Measurements from ENCODE around the gene CELA3B. TPM values are rescaled to one million over a fixed set of nuclear protein-coding genes. Genes with fewer than 3 reads are reported as not detected.
"Not testable (repeated sequence)": the region's sequence is repeated elsewhere in the genome, so short reads cannot be mapped to it uniquely, and the experiment has no call there.

CELA3B gene
- total and polyA plus RNA-seq, 2 experiments from 2014 or later, result 0.33 TPM; not detected in 1

- H3K4me1 ChIP-seq (ENCODE audit: insufficient read depth); H3K79me2 ChIP-seq: not testable (repeated sequence)
- 96% methylated on average over 8 of the region's 8 CpGs for WGBS (ENCODE audit: low lambda C conversion rate, missing lambda C conversion rate)
These were observed 17.9 kb downstream of the CELA3B start for GRCh38 chr1:21994716-21995115.

GRCh38 chr1:21996663-21996970 is 19.8 kb downstream of the CELA3B start:
- not testable (repeated sequence) for H3K4me3 ChIP-seq; H3K4me1 ChIP-seq (ENCODE audit: insufficient read depth); H3K9me3 ChIP-seq (ENCODE audit: low read depth); DNase-seq (ENCODE audit: low spot score); H3K9me2 ChIP-seq (replicated peaks; ENCODE audit: insufficient read depth); H2AFZ ChIP-seq; H3K79me2 ChIP-seq; H3K36me3 ChIP-seq (replicated peaks; ENCODE audit: insufficient read depth, low read depth); H3K27ac ChIP-seq; H3K4me2 ChIP-seq; H3K27me3 ChIP-seq; H4K20me1 ChIP-seq (ENCODE audit: insufficient read depth, poor library complexity, severe bottlenecking)
- 76% methylated on average over 3 of the region's 3 CpGs for WGBS (ENCODE audit: low lambda C conversion rate, missing lambda C conversion rate)

More at GRCh38 chr1:21994716-21995115, 17.9 kb downstream of the CELA3B start:
- H2AFZ ChIP-seq; H3K27ac ChIP-seq; DNase-seq (ENCODE audit: low spot score); H3K27me3 ChIP-seq; H3K9me3 ChIP-seq (ENCODE audit: low read depth); H3K9me2 ChIP-seq (replicated peaks; ENCODE audit: insufficient read depth); H4K20me1 ChIP-seq (ENCODE audit: insufficient read depth, poor library complexity, severe bottlenecking); H3K4me3 ChIP-seq; H3K4me2 ChIP-seq; H3K36me3 ChIP-seq (replicated peaks; ENCODE audit: insufficient read depth, low read depth): not testable (repeated sequence)

- H3K4me1 ChIP-seq (ENCODE audit: insufficient read depth); H3K9me3 ChIP-seq (ENCODE audit: low read depth); H2AFZ ChIP-seq; H3K9me2 ChIP-seq (replicated peaks; ENCODE audit: insufficient read depth); H3K4me2 ChIP-seq; H3K79me2 ChIP-seq; H3K27me3 ChIP-seq; DNase-seq (ENCODE audit: low spot score); H4K20me1 ChIP-seq (ENCODE audit: insufficient read depth, poor library complexity, severe bottlenecking); H3K4me3 ChIP-seq; H3K36me3 ChIP-seq (replicated peaks; ENCODE audit: insufficient read depth, low read depth): not testable (repeated sequence)
- 58% methylated on average over 8 of the region's 9 CpGs for WGBS (ENCODE audit: low lambda C conversion rate, missing lambda C conversion rate)
- peak overlapping the region; percentile 73 for H3K27ac ChIP-seq
These were observed 21.2 kb downstream of the CELA3B start for GRCh38 chr1:21997891-21998623.

GRCh38 chr1:21998624-21999294 is 21.9 kb downstream of the CELA3B start:
- not testable (repeated sequence) for H3K9me2 ChIP-seq (replicated peaks; ENCODE audit: insufficient read depth); H4K20me1 ChIP-seq (ENCODE audit: insufficient read depth, poor library complexity, severe bottlenecking); H3K4me3 ChIP-seq; H3K79me2 ChIP-seq; H3K9me3 ChIP-seq (ENCODE audit: low read depth); H3K4me1 ChIP-seq (ENCODE audit: insufficient read depth); H3K27me3 ChIP-seq; H3K36me3 ChIP-seq (replicated peaks; ENCODE audit: insufficient read depth, low read depth); DNase-seq (ENCODE audit: low spot score); H3K4me2 ChIP-seq; H2AFZ ChIP-seq
- WGBS (ENCODE audit: low lambda C conversion rate, missing lambda C conversion rate), result 60% methylated on average over 6 of the region's 15 CpGs
- H3K27ac ChIP-seq, result peak overlapping the region; percentile 73

GRCh38 chr1:21999645-22000044 is 22.8 kb downstream of the CELA3B start:
- not testable (repeated sequence) for H2AFZ ChIP-seq; H3K9me3 ChIP-seq (ENCODE audit: low read depth); H4K20me1 ChIP-seq (ENCODE audit: insufficient read depth, poor library complexity, severe bottlenecking); DNase-seq (ENCODE audit: low spot score); H3K79me2 ChIP-seq; H3K9me2 ChIP-seq (replicated peaks; ENCODE audit: insufficient read depth); H3K4me3 ChIP-seq; H3K4me2 ChIP-seq; H3K27me3 ChIP-seq; H3K4me1 ChIP-seq (ENCODE audit: insufficient read depth); H3K36me3 ChIP-seq (replicated peaks; ENCODE audit: insufficient read depth, low read depth)
- peak overlapping the region; percentile 58 for H3K27ac ChIP-seq
- 33% methylated on average over 5 of the region's 7 CpGs for WGBS (ENCODE audit: low lambda C conversion rate, missing lambda C conversion rate)

- TF ChIP-seq CTCF (IDR thresholded peaks at IDR 0.05; ENCODE audit: poor library complexity) (no peak), EZH2phosphoT487 (IDR thresholded peaks at IDR 0.05; ENCODE audit: low read depth, severe bottlenecking, unreplicated experiment) (no peak), EZH2 (IDR thresholded peaks at IDR 0.05; ENCODE audit: borderline replicate concordance) (no peak)
- no peak for DNase-seq (ENCODE audit: low spot score)
- Histone ChIP-seq H3K79me2 (no peaks in the 10 kb centered on the region), H3K27ac (no peak within 1 kb of the TSS), H3K27me3 (no peaks in the 10 kb centered on the region), H3K36me3 (replicated peaks; ENCODE audit: insufficient read depth, low read depth) (no peaks in the 10 kb centered on the region), H4K20me1 (ENCODE audit: insufficient read depth, poor library complexity, severe bottlenecking) (no peaks in the 10 kb centered on the region), H3K4me2 (no peak within 1 kb of the TSS), H3K9me2 (replicated peaks; ENCODE audit: insufficient read depth) (no peaks in the 10 kb centered on the region), H3K4me3 (no peak within 1 kb of the TSS), H3K9me3 (ENCODE audit: low read depth) (no peaks in the 10 kb centered on the region), H3K4me1 (ENCODE audit: insufficient read depth) (no peaks in the 10 kb centered on the region), H2AFZ (no peak within 1 kb of the TSS)
- 70% methylated on average over 5 of the region's 5 CpGs for WGBS (ENCODE audit: low lambda C conversion rate, missing lambda C conversion rate)
These were observed 24.6 kb downstream of the CELA3B start, which contains the start of gene CELA3A for GRCh38 chr1:22001409-22001808. Gene CELA3A, plus strand, starts transcription at chr1:22001657. Its CDS starts 18 bp downstream, at chr1:22001675.

- H3K36me3 ChIP-seq (replicated peaks; ENCODE audit: insufficient read depth, low read depth); H3K9me2 ChIP-seq (replicated peaks; ENCODE audit: insufficient read depth); H3K4me3 ChIP-seq; H3K27me3 ChIP-seq; H4K20me1 ChIP-seq (ENCODE audit: insufficient read depth, poor library complexity, severe bottlenecking); H3K27ac ChIP-seq; H3K9me3 ChIP-seq (ENCODE audit: low read depth); H3K4me1 ChIP-seq (ENCODE audit: insufficient read depth); H3K79me2 ChIP-seq; H2AFZ ChIP-seq; H3K4me2 ChIP-seq; DNase-seq (ENCODE audit: low spot score): not testable (repeated sequence)
- WGBS (ENCODE audit: low lambda C conversion rate, missing lambda C conversion rate), result 71% methylated on average over 5 of the region's 5 CpGs
These were observed 25.6 kb downstream of the CELA3B start for GRCh38 chr1:22002461-22002860.

- H3K27ac ChIP-seq; H3K27me3 ChIP-seq; H3K9me3 ChIP-seq (ENCODE audit: low read depth); H3K36me3 ChIP-seq (replicated peaks; ENCODE audit: insufficient read depth, low read depth); H4K20me1 ChIP-seq (ENCODE audit: insufficient read depth, poor library complexity, severe bottlenecking); H3K4me1 ChIP-seq (ENCODE audit: insufficient read depth); H3K4me2 ChIP-seq; DNase-seq (ENCODE audit: low spot score); H3K9me2 ChIP-seq (replicated peaks; ENCODE audit: insufficient read depth); H3K4me3 ChIP-seq; H2AFZ ChIP-seq; H3K79me2 ChIP-seq: not testable (repeated sequence)
- 79% methylated on average over 6 of the region's 8 CpGs for WGBS (ENCODE audit: low lambda C conversion rate, missing lambda C conversion rate)
These were observed 26.1 kb downstream of the CELA3B start for GRCh38 chr1:22002875-22003274.

Measured in hepatocyte (in vitro differentiated cells).